ENCODE data around the gene B4GALNT4.

Gene B4GALNT4

DNA sequence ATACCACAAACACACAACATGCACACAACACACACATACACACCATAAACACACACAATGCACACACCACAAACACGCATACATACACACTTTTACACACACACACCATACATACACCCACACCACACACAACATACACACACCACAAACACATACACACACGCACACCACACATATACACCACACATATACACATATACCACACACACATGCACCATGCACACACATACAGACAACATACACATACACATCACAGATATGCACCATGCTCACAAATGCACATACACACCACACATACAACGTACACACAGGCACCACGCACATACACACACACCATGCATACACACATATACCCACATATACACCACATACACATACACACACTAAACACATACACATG, 11.7 kb upstream of the B4GALNT4 start:
- Histone ChIP-seq H2AFZ (ENCODE audit: low read length) (no peak overlapping the region), H3K27ac (ENCODE audit: low read depth, low read length, poor library complexity, severe bottlenecking) (no peak overlapping the region), H4K20me1 (ENCODE audit: insufficient read depth, low read length) (no peaks in the 10 kb centered on the region), H3K36me3 (ENCODE audit: insufficient read depth, low read length) (no peaks in the 10 kb centered on the region), H3K4me3 (ENCODE audit: low read depth, low read length, poor library complexity, severe bottlenecking) (no peak overlapping the region), H3K79me2 (ENCODE audit: insufficient read depth, low read length) (no peaks in the 10 kb centered on the region), H3K9me3 (ENCODE audit: low read length) (no peaks in the 10 kb centered on the region; the same call in 1 of the 2 replicates), H3K9ac (ENCODE audit: low read length) (no peak overlapping the region), H3K4me2 (ENCODE audit: low read length) (no peak overlapping the region), H3F3A (ENCODE audit: insufficient read depth, low read length) (no peaks in the 10 kb centered on the region), H3K4me1 (ENCODE audit: insufficient read depth, low read length, severe bottlenecking) (peaks cover 10% of the 10 kb centered on the region), H3K9me2 (ENCODE audit: low read depth, low read length) (no peaks in the 10 kb centered on the region), H3K27me3 (ENCODE audit: insufficient read depth, low read length) (peaks cover 7% of the 10 kb centered on the region; the same call in 1 of the 2 replicates)
- TF ChIP-seq, protein P1, sequence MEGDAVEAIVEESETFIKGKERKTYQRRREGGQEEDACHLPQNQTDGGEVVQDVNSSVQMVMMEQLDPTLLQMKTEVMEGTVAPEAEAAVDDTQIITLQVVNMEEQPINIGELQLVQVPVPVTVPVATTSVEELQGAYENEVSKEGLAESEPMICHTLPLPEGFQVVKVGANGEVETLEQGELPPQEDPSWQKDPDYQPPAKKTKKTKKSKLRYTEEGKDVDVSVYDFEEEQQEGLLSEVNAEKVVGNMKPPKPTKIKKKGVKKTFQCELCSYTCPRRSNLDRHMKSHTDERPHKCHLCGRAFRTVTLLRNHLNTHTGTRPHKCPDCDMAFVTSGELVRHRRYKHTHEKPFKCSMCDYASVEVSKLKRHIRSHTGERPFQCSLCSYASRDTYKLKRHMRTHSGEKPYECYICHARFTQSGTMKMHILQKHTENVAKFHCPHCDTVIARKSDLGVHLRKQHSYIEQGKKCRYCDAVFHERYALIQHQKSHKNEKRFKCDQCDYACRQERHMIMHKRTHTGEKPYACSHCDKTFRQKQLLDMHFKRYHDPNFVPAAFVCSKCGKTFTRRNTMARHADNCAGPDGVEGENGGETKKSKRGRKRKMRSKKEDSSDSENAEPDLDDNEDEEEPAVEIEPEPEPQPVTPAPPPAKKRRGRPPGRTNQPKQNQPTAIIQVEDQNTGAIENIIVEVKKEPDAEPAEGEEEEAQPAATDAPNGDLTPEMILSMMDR (IDR thresholded peaks at IDR 0.05; ENCODE audit: low read length), result no peak
- no peak for TF ChIP-seq EZH2 (IDR thresholded peaks at IDR 0.05; ENCODE audit: borderline replicate concordance, low read length)

DNA sequence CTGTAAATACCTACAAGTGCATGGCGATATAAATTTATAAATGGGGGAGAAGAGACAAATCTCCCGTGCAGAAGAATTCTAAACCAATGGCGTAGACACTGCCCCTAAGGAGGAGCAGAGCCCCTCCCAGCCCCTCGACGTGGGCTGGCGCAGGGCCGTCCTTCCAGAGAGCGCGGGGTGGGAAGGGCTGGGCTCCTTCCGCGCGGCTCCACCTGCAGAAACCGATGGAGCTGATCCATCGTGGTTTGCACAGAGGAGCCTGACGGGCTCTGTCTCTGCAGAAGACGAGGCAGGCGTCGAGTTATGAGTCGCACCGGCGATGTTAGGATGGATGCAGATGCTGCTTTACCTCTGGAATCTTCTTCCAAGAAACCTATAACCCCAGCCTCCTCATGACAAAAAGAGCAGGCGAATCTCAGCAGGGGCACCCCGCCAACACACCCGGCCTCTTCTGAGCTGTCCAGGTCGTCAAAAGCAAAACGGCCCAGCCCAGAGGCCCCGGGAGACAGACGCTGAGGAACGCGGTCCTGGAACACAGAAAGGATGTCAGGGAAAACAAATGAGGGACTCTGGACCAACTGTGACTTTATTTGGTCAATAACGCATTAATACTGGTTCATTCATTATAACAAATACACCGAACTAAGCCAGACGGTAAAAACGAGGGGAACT, 11.0 kb upstream of the B4GALNT4 start:
- no peak overlapping the region for H3K4me2 ChIP-seq (ENCODE audit: low read length)
- no peaks in the 10 kb centered on the region for H3K36me3 ChIP-seq (ENCODE audit: insufficient read depth, low read length)
- no peaks in the 10 kb centered on the region for H4K20me1 ChIP-seq (ENCODE audit: insufficient read depth, low read length)
- H3K9me3 ChIP-seq (ENCODE audit: low read length), result no peaks in the 10 kb centered on the region; the same call in 1 of the 2 replicates
- no peak overlapping the region for H3K4me3 ChIP-seq (ENCODE audit: low read depth, low read length, poor library complexity, severe bottlenecking)
- peaks cover 7% of the 10 kb centered on the region; the same call in 1 of the 2 replicates for H3K27me3 ChIP-seq (ENCODE audit: insufficient read depth, low read length)
- no peaks in the 10 kb centered on the region for H3K79me2 ChIP-seq (ENCODE audit: insufficient read depth, low read length)
- H3K9me2 ChIP-seq (ENCODE audit: low read depth, low read length), result no peaks in the 10 kb centered on the region
- no peak overlapping the region for H3K27ac ChIP-seq (ENCODE audit: low read depth, low read length, poor library complexity, severe bottlenecking)
- H3F3A ChIP-seq (ENCODE audit: insufficient read depth, low read length), result no peaks in the 10 kb centered on the region
- H2AFZ ChIP-seq (ENCODE audit: low read length), result no peak overlapping the region
- TF ChIP-seq, protein P1 (IDR thresholded peaks at IDR 0.05; ENCODE audit: low read length), result no peak
- TF ChIP-seq EZH2 (IDR thresholded peaks at IDR 0.05; ENCODE audit: borderline replicate concordance, low read length), result no peak
- peaks cover 10% of the 10 kb centered on the region for H3K4me1 ChIP-seq (ENCODE audit: insufficient read depth, low read length, severe bottlenecking)
- H3K9ac ChIP-seq (ENCODE audit: low read length), result no peak overlapping the region

DNA sequence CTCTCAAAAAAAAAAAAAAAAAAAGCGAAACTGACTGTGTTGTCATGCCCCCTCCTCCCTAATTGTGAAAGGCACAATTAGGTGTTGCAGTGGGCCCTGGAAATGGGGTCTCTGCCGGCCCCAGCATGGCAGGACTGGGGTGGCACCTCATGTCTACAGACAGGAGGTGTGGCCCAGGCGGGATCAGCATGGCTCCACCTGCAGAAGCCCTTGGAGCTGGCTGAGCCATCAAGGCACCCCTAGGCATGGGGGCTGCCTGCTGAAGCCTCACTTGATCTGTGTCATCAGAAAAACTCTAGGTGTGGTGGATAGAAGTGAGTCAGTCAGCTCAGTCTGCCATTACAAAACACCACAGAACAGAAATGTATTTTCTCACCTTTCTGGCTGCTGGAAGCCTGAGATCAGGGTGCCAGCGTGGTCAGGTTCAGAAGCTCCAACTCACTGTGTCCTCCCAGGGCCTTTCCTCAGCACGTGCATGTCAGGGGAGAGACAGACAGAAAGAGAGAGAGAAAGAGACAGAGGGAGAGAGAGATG, 10.1 kb upstream of the B4GALNT4 start:
- no peaks in the 10 kb centered on the region for H3K79me2 ChIP-seq (ENCODE audit: insufficient read depth, low read length)
- H4K20me1 ChIP-seq (ENCODE audit: insufficient read depth, low read length), result no peaks in the 10 kb centered on the region
- no peak overlapping the region for H3K4me2 ChIP-seq (ENCODE audit: low read length)
- no peak overlapping the region for H2AFZ ChIP-seq (ENCODE audit: low read length)
- H3K4me1 ChIP-seq (ENCODE audit: insufficient read depth, low read length, severe bottlenecking), result peaks cover 13% of the 10 kb centered on the region
- H3K4me3 ChIP-seq (ENCODE audit: low read depth, low read length, poor library complexity, severe bottlenecking), result no peak overlapping the region
- H3K27ac ChIP-seq (ENCODE audit: low read depth, low read length, poor library complexity, severe bottlenecking), result no peak overlapping the region
- no peak overlapping the region for H3K9ac ChIP-seq (ENCODE audit: low read length)
- peaks cover 7% of the 10 kb centered on the region; the same call in 1 of the 2 replicates for H3K27me3 ChIP-seq (ENCODE audit: insufficient read depth, low read length)
- TF ChIP-seq EZH2 (IDR thresholded peaks at IDR 0.05; ENCODE audit: borderline replicate concordance, low read length), result no peak
- TF ChIP-seq, protein P1 (IDR thresholded peaks at IDR 0.05; ENCODE audit: low read length), result no peak
- H3F3A ChIP-seq (ENCODE audit: insufficient read depth, low read length), result no peaks in the 10 kb centered on the region
- no peaks in the 10 kb centered on the region for H3K9me2 ChIP-seq (ENCODE audit: low read depth, low read length)
- H3K9me3 ChIP-seq (ENCODE audit: low read length), result no peaks in the 10 kb centered on the region; the same call in 1 of the 2 replicates
- no peaks in the 10 kb centered on the region for H3K36me3 ChIP-seq (ENCODE audit: insufficient read depth, low read length)

All from OCI-LY1 (cell line).